ENCODE results near the gene CRYBA2.

The CRYBA2 gene, protein sequence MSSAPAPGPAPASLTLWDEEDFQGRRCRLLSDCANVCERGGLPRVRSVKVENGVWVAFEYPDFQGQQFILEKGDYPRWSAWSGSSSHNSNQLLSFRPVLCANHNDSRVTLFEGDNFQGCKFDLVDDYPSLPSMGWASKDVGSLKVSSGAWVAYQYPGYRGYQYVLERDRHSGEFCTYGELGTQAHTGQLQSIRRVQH

DNA sequence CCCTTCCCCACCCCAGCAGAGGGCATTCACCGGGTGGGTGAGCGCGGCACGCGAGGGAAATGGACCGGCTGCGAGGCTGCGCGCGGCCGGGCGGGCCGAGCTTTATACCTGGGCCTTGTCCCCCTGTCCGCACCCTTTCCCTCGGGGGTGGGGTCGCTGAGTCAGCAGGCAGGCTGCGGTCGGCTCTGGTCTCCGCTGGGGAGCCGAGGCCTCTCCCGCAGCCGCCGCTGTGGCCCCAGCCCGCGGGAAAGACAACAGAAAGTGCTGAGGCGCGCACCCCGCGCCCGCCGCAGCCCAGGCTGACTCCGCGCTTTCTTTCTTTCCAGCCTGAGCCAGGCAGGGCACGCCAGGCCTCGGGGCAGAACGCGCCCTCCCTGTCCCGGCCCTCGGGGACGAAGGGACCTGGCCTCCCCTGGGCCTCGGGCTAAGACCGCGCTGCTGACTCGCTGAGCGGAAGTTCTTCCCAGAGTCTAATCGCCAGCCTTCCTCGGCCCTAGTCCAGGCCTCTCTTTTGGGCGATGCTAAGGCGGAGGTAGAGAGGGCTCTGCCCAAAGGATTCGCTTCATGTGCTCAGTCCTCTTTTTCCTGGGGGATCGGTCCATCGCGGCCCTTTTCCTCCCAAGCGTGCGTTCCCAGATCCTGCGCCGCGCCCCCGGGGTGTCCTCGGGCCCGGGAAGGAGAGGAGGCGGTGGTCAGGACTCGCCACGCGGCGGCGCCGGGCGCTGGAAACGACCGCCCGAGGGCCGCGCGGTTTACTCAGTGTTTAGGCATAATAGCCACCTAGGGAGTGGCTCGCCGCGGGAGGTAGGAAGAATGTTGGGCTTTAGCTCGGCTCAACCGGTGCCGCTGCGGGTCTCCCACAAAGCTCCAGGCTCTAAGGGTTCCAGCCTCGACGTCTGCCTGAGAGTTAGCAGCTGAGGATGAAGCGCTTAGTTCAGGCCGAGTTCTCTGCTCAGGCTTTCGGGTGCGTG is at the start of gene CRYBA2:
Gene CRYBA2, minus strand, starts transcription at position 78 of the 971 bp plus-strand sequence. CDS start 246 bp downstream, outside the sequence.
- peak; percentile 21 for DNase-seq
- in situ Hi-C loops (cut with HindIII; ENCODE audit: low pct_ligation_motif_present, low pct_unique_long_range_greater_than_20kb, low sequenced_read_pairs), result no loop called here

DNA sequence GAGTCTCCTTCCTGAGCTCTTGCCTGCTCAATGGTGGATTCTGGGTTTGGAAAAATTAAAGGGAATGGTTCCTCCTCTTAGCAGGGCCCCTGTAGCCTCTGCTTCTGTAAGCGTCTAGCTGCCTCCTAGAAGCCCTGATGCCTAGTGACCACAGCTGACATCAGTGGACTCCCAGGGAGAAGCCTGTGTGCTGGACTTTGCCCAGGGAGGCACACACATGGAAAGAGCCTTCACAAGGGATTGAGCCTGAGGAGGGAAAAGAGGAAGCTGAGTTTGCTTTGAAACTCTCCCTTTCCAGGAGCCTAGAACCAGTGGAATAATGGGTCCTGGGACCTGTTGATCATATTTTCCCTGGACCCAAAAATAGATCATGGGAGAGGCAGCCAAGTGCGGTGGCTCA is 49.5 kb upstream of the CRYBA2 start:
- in situ Hi-C loops (cut with HindIII; ENCODE audit: low pct_ligation_motif_present, low pct_unique_long_range_greater_than_20kb, low sequenced_read_pairs), result no loop called here
- DNase-seq, result no peak

DNA sequence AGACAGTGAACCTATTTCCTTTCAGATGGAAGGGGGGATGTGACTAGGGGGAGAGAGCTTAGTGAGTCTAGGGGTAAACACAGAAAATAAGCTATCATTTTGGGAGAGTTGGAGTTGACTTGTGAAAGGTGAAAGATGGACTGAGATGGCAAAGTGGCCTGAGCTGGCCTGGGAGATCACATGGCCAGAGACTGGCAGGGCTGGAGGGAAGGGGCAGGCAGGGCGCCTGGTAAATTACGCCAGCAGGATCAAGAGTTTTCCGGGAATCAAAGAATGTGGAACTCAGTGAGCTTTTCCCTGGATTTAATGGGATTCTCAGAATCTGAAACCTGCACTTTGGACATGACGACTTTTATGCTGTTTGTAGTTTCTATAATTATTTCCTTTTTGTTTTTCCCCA is 48.9 kb upstream of the CRYBA2 start:
- DNase-seq, result no peak
- in situ Hi-C loops (cut with HindIII; ENCODE audit: low pct_ligation_motif_present, low pct_unique_long_range_greater_than_20kb, low sequenced_read_pairs), result no loop called here

DNA sequence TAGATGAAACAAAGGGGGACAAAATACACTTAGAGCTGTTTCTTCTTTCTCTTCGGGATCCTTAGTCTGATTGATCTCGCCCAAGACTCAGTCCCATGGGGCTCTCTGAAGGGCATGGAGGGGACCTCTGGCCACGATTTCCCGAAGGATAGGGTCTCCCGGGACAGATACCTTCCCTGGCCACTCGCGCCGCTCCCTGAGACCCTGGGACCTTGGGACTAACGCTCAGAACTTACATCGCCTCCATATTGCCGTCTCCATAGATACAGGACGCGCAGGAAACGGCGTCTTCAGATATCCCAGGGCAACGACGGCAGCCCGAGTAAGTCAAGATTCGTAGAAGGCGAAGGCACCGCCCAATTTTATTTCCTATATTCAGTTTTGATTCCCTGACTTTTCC is 48.0 kb upstream of the CRYBA2 start, which contains the start of gene CFAP65:
Gene CFAP65, minus strand, starts transcription at position 265 of the 400 bp plus-strand sequence. CDS start 2,468 bp downstream, outside the sequence.
- peak; percentile 59 for DNase-seq
- in situ Hi-C loops (cut with HindIII; ENCODE audit: low pct_ligation_motif_present, low pct_unique_long_range_greater_than_20kb, low sequenced_read_pairs), result no loop called here

DNA sequence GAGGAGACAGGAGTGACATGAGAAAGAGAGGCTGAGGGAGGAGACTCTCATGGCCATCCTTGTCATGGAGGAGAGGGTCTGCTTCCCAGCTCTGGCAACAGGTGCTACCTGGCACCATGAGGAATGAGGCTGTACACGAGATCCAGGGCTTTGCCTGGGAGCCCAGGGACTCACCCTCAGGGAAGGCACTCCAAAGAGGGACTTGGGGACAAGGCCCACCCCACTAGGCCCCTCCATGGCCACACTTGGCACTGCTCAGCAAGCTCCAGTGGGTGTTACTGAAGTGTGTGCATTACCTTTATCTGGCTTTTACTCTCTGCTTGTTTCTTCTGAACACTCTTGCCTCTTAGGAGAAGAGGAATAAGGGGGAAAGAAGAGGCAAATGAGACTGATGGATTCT is 45.4 kb upstream of the CRYBA2 start:
- DNase-seq, result no peak
- in situ Hi-C loops (cut with HindIII; ENCODE audit: low pct_ligation_motif_present, low pct_unique_long_range_greater_than_20kb, low sequenced_read_pairs), result no loop called here

DNA sequence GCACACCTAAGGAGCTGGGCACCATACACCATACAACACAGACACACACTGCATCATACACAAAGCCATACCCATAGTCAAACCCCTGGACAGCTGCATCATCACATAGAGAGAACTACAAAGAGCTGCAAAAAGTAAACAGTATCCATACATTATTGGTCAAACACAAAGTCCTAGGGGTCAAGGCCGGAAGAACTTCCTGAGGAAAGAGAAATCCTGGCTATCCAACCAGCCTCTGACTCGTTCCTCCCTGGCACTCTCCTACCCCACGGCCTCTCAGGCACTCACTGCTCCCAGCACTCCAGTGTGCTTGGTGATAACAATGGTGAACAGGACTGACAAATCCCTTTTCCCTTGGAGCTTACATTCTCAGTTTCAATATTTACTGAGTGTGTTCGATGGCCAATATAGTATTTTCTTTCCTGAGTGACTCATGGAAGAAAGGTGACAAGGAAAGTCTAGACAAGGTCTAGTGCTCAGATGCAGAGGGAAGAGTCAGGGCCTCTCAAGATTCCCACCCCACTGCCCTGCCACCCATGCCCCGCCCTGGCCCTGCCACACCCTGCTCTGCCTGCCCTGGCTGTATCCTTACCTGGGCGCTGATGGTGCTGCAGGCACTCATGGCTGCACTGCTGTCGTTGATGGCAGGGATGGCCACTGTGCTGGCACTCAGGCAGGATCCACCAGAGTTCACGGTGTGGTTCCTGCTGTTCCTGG is 44.7 kb upstream of the CRYBA2 start:
- no peak for DNase-seq
- in situ Hi-C loops (cut with HindIII; ENCODE audit: low pct_ligation_motif_present, low pct_unique_long_range_greater_than_20kb, low sequenced_read_pairs), result no loop called here

DNA sequence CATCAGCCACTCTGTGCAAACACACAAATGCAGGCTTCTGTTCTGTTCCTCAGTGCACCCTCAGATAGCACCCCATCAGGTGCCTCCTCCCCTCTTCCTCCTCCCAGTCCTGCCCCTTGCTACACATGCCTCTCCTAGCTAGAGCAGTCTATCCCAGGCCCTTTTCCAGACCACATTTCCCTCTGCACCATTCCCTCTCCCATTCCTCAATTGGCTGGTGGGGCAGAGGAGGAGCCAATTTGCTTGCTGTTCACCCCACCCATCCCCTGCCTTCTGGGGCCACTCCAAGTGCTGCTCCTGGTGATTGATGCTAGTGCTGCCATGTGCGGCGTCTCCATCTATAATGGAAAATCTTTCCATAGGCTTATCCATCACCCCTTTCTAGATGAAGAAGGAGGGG is 42.7 kb upstream of the CRYBA2 start:
- in situ Hi-C loops (cut with HindIII; ENCODE audit: low pct_ligation_motif_present, low pct_unique_long_range_greater_than_20kb, low sequenced_read_pairs), result no loop called here
- DNase-seq, result no peak

DNA sequence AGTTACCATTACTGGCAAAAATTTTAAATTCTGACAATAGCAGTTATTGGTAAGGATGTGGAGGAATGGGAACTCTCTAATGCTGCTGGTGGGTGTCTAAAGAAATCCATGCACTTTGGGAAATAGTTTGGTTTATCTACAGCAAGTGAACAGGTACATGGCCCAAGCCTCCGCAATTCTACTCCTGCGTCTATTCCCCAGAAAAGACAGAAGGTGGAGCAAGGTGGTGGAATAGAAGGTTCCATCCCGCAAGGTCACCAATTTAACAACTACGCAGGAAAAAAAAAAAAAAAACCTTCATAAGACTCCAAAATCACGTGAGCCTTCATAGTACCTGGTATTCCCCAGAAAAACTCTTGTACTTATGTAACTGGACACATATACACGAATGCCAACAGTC is 41.6 kb upstream of the CRYBA2 start:
- DNase-seq, result no peak
- in situ Hi-C loops (cut with HindIII; ENCODE audit: low pct_ligation_motif_present, low pct_unique_long_range_greater_than_20kb, low sequenced_read_pairs), result no loop called here

DNA sequence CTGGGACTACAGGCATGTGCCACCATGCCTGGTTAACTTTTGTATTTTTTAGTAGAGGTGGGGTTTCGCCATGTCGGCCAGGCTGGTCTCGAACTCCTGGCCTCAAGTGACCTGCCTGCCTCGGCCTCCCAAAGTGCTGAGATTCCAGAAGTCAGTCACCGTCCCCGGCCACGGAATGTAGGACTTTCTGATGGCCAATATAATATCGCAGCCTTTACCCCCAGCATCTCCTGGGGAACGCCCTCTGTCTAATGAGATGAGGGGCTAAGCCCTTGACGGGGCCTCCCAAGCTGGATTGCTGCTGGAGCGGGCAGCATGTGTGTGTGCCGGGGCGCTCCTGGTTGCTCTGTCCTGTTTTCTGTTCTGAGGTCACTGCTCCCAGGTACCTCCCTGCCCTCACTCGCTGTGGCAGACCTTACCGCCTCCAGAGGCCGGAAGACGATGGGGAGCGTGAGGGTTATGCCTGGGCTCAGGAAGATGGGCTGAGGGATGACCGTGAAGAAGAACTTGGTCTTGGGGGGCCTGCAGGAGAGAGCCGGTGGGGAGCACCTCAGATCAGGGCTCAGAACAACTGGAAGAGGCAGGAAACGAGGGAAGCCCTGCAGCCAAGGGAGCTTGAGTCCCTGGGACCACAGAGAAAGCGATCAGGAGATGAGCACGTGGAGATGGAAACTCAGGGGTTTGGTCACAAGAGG is 39.0 kb upstream of the CRYBA2 start:
- in situ Hi-C loops (cut with HindIII; ENCODE audit: low pct_ligation_motif_present, low pct_unique_long_range_greater_than_20kb, low sequenced_read_pairs), result no loop called here
- DNase-seq, result no peak

DNA sequence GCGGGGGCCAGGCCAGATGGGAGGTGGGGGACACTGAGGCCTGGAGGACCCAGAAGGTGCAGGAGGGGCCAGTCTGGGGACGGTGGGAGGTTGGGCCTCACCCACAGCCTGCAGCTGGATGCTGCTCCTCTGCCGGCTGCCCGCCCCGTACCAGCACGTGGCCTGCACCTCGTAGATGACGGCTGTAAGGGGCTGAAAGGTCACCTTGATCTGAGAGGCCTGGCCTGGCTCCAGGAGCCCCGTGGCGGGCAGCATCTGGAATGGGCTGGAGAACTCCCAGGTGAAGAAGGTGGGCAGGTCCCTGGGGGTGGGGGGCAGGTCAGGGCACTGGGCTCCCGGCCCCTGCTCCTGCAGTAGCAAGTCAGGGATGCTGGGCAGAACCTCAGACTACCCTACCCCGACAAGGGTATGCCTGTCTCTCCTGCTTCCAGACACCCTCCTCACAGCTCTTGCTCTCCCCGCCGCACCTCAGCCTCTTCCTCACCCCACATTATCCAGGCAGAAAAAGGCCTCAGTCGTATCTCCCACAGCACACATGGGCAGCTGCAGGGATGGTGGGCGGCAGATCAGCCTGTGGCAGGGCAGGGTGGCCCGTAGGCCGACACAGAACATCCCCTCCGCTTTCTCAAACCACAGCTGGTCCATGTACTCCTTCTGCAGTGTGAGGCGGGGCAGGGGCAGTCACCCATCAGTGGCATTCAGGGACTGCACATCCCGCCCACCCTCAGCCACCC is 38.0 kb upstream of the CRYBA2 start:
- in situ Hi-C loops (cut with HindIII; ENCODE audit: low pct_ligation_motif_present, low pct_unique_long_range_greater_than_20kb, low sequenced_read_pairs), result no loop called here
- DNase-seq, result no peak

DNA sequence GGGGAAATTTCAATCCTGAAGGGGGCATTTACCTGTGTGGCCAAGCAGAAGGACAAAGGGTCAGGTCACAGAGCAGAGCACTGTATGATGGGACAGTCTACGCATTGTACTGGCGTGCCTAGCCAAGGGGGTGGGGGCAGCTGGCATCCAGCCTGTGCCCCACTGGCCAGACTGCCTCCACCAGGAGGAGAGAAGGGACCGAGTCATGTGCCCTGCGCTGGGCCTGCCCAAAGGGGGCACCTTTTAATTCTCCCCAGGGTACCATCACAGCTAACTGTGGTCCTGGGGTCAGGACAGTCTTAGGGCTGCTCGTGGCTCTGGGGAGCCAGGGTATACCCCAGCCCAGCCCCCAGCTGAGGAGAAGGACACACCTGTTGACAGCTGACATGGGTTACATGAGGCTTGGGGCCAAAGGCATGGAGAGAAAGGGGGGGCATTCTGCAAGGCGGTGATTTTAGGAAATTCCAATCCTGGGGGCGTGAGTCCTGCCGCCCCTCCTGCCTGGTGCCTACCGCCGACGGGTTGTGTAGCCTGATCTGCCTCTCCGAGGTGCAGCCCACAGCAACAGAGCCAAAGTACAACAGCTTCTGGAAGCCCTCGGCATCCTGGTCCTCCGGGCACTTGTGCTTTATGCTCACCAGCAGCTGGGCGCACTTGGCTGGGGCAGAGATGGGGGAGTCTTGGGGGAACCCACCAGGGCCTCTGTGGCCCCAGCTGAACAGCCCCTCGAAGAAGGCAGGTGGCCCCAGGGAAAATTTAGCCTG is 37.1 kb upstream of the CRYBA2 start:
- no peak for DNase-seq
- in situ Hi-C loops (cut with HindIII; ENCODE audit: low pct_ligation_motif_present, low pct_unique_long_range_greater_than_20kb, low sequenced_read_pairs), result no loop called here

DNA sequence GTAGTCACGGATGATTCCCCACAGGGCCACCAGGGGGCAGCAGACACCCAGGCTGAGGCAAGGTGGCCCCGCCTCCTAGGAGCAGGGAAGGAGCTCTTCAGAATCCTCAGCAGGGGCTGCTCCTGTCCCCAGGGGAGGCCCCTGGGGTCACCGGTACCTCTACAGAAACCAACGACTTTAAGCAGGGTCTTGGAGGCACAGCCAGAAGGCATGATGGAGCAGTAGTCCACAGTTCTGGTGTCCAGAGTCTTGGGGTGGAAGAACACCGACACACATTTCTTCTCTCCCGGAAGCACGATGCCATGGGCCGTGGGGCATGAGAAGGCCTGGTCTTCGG is 36.6 kb upstream of the CRYBA2 start:
- in situ Hi-C loops (cut with HindIII; ENCODE audit: low pct_ligation_motif_present, low pct_unique_long_range_greater_than_20kb, low sequenced_read_pairs), result no loop called here

DNA sequence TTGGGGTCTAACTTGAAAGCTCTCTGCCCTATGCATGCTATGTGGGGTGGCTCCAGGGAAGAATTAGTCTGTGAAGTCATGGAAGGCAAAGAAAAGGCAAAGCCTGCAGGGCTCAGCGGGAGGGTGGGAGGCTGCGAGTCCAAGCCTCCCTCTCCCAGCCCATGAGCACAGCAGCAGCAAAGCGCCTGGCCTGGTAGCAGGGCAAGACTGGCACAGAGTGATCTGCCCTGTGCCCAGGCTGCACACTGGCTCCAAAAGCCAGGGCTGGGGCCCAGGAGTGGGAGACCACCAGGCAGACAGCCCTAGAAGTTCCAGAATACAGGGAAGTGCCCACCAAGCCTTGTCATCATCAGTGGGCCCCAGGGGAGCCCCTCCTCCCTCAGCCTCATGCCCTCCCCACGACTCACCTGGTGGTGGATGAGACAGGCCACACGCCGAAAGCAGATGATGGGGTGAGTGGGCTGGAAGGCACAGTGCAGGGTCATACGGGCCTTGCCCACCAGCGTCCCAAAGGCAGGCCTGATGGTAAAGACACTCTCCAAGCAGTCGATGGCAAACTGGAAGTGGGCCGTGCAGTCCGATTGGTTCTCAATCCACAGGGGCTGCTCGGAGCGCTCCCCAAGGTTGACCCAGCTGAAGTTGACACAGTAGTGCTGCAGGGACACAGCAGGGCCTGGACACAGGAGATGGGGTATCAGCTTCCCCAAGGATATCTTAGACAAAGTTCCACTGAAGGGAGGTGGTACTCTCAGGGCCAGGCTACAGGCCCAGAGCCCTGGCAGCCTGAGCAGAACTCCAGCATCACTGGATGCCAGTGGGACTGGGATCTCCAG is 36.0 kb upstream of the CRYBA2 start:
- in situ Hi-C loops (cut with HindIII; ENCODE audit: low pct_ligation_motif_present, low pct_unique_long_range_greater_than_20kb, low sequenced_read_pairs), result no loop called here
- DNase-seq, result no peak

More for the DNA sequence above, 36.6 kb upstream of the CRYBA2 start:
- peak; percentile 81 for DNase-seq

DNA sequence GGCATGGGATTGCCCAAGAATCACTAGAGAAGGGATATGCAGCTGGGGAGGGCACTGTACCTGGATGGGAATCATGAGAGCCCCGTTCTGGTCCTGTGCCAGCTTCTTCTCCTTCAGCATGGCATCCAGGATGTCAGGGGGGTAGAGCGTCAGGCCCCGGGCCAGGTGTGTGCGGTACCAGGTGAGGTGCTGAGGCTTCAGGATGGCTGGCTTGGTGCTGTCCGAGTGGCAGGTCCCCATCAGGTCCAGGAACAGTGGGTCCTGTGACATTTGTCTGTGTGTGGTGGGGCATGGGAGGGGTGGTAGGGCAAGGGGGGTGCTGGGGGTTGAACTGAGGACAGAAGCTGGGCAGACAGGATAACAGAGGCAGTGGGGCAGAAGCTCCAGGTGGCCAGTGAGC is 34.9 kb upstream of the CRYBA2 start:
- in situ Hi-C loops (cut with HindIII; ENCODE audit: low pct_ligation_motif_present, low pct_unique_long_range_greater_than_20kb, low sequenced_read_pairs), result no loop called here
- no peak for DNase-seq

DNA sequence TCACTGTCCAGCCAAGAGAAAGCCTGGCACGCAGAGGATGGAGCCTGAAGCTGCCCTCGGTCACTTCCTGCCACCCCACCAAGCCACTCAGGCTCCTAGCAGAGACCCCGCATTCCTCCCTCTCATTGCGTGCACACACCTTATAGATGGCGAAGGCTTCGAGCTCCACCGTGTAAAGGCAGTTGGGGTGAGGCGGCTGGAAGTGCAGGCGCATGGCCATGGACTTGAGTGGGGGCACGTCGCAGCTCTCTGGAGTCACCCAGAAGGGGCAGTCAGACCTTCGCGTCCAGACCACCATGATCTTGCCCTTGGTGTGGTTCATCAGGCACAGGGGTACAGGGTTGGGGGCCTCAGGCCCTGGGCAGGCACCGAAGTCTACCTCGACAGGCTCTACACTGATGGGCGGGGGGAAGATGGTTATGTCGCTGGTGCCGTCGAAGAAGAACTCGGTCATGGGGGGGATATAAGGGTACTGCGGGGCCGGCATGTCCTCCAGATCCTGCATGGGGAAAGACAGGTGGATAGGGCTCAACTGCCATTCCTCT is 34.4 kb upstream of the CRYBA2 start:
- in situ Hi-C loops (cut with HindIII; ENCODE audit: low pct_ligation_motif_present, low pct_unique_long_range_greater_than_20kb, low sequenced_read_pairs), result no loop called here

DNA sequence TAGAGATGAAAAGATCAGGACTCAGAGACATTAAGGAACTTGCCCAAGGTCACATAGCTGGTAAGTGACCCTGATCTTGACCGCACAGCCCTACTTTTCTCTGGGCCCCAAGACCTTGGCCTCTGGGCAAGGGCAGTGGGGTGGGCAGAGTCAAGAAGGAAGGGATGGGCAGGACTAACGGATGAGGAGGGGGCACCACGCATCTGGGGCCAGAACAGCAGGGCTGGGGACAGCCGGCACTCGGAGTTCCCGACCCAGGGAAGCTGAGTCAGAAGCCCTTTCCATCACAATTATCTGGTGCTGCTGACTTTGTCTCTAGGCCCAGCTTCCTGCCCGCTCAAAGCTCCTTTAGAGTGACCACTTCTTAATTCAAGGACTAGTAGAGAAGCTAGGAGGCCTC is 33.7 kb upstream of the CRYBA2 start:
- in situ Hi-C loops (cut with HindIII; ENCODE audit: low pct_ligation_motif_present, low pct_unique_long_range_greater_than_20kb, low sequenced_read_pairs), result no loop called here
- DNase-seq, result no peak

More for the DNA sequence above, 34.4 kb upstream of the CRYBA2 start:
- no peak for DNase-seq
